B cell (primary cell): Measurements from ENCODE around the gene SPSB3.

Experiments used
- CTCF ChIP-seq: fragments of 200-600 bp; IDR thresholded peaks from one replicate; pipeline ENCODE4 v1.8.0; 2022; ENCODE audit warnings: antibody characterized with exemption, mild to moderate bottlenecking
- EZH2 ChIP-seq: IDR thresholded peaks from 2 replicates; pipeline ENCODE4 v1.6.1; 2012; ENCODE audit warnings: borderline replicate concordance, low read depth, mild to moderate bottlenecking, moderate library complexity, low read length; ENCODE audit not compliant: insufficient read depth, poor library complexity, severe bottlenecking

GRCh38 chr16:1819611-1820010, 37.2 kb upstream of the SPSB3 start:
- TF ChIP-seq CTCF (no peak), EZH2 (no peak)
